ENCODE measurements around the gene DEPP1. TPM values are rescaled to one million over a fixed set of nuclear protein-coding genes. Genes with fewer than 3 reads are reported as not detected.
A peak's percentile ranks its signal among the peaks of the same experiment; 100 is the strongest.

Gene DEPP1
- total RNA-seq, 1 donor from 2014 or later = 309 TPM

DNA sequence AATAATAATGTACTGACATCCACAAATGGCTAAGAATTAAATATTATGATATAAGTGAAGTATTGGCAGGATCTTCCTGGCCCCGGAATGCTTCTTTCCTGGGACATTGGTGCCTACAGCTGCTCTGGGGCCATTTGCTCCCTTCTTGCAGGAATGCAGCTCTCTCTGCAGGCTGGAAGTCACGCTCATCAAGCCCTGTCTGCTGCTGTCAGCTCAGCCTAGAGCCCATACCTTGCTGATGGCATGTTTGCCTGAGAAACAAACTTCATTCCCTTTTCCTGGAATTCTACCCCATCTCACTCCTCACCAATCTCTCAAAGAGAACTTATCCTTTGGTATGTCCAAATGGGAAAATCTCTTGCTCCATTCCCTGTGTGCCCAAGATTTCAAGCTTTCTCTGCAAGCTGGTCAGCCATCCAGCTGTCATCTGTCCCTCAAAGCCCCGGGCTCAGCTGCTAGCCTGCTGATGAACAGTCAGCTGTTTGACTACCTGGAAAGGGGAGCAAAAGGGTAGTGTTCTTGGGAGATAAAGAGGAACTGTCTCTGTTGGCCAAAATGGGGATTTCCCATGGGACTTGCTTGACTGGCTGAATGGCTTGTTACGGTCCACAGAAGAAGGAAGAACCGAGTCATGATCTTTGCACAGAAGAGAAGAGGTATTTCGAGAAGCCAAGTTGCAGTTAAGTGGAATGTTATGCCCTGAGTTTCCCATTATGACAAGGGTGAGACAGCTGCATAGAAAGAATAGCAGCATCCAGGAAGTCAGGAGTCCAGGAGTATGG, 31.0 kb downstream of the DEPP1 start:
- Histone ChIP-seq H3K27me3 (no peaks in the 10 kb centered on the region), H3K4me1 (no peaks in the 10 kb centered on the region), H3K9me3 (peaks cover 0 to 12% of the 10 kb centered on the region in 2 donors), H3K27ac (no peak overlapping the region), H3K4me3 (no peak overlapping the region), H3K36me3 (no peaks in the 10 kb centered on the region)
- DNase-seq (ENCODE audit: low spot score in 2 of 2) = peak in 1 of 2 donors; percentile 53
- intact Hi-C loops (cut with DNase I) = no loop called here
- TF ChIP-seq, protein P1, sequence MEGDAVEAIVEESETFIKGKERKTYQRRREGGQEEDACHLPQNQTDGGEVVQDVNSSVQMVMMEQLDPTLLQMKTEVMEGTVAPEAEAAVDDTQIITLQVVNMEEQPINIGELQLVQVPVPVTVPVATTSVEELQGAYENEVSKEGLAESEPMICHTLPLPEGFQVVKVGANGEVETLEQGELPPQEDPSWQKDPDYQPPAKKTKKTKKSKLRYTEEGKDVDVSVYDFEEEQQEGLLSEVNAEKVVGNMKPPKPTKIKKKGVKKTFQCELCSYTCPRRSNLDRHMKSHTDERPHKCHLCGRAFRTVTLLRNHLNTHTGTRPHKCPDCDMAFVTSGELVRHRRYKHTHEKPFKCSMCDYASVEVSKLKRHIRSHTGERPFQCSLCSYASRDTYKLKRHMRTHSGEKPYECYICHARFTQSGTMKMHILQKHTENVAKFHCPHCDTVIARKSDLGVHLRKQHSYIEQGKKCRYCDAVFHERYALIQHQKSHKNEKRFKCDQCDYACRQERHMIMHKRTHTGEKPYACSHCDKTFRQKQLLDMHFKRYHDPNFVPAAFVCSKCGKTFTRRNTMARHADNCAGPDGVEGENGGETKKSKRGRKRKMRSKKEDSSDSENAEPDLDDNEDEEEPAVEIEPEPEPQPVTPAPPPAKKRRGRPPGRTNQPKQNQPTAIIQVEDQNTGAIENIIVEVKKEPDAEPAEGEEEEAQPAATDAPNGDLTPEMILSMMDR (IDR thresholded peaks at IDR 0.05) = no peak

DNA sequence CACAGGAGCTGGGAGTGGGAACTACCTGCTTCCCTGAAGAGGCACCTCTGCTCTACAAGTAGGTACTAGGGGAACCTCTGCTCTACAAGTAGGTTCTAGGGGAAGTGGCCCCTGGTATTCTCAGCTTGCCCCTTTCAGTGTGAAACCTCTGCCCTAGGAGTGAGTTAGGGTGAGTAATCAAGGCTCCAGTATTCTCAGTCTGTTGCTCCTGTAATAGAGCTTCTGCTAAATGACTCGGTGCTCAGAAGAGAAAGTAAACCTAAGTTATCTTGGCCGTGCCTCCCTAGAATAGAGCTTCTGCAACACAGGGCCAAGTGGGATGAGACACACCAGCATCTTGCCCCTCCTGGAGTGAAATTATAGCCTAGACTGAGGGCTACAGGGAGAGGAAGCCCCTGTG, 32.4 kb downstream of the DEPP1 start:
- Histone ChIP-seq H3K36me3 (no peaks in the 10 kb centered on the region), H3K4me1 (no peaks in the 10 kb centered on the region), H3K27ac (no peak overlapping the region), H3K9me3 (peaks cover 0 to 12% of the 10 kb centered on the region in 2 donors), H3K4me3 (no peak overlapping the region), H3K27me3 (no peaks in the 10 kb centered on the region)
- DNase-seq (ENCODE audit: low spot score in 2 of 2) = peak in 1 of 2 donors; percentile 42
- TF ChIP-seq, protein P1 (IDR thresholded peaks at IDR 0.05) = no peak
- intact Hi-C loops (cut with DNase I) = no loop called here

DNA sequence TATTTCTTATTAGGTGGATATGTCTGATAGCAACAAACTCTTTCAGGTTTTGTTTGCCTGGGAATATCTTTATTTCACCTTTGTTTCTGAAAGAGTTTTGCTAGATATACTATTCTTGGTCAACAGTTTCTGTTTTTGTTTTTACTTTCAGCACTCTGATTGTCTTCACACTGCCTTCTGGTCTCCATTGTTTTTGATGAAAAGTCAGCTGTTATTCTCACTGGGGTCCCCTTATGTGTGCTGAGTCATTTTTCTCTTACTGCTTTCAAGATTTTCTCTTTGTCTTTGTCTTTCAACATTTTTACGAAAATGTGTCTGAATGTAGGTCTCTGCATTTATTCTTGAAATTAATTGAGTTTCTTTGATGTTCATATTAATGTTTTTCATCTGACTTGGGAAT, 34.3 kb downstream of the DEPP1 start:
- Histone ChIP-seq H3K36me3 (no peaks in the 10 kb centered on the region), H3K4me1 (no peaks in the 10 kb centered on the region), H3K27me3 (no peaks in the 10 kb centered on the region), H3K27ac (no peak overlapping the region), H3K9me3 (peaks cover 0 to 12% of the 10 kb centered on the region in 2 donors), H3K4me3 (no peak overlapping the region)
- DNase-seq (ENCODE audit: low spot score in 2 of 2) = no peak
- TF ChIP-seq, protein P1 (IDR thresholded peaks at IDR 0.05) = no peak
- intact Hi-C loops (cut with DNase I) = no loop called here

DNA sequence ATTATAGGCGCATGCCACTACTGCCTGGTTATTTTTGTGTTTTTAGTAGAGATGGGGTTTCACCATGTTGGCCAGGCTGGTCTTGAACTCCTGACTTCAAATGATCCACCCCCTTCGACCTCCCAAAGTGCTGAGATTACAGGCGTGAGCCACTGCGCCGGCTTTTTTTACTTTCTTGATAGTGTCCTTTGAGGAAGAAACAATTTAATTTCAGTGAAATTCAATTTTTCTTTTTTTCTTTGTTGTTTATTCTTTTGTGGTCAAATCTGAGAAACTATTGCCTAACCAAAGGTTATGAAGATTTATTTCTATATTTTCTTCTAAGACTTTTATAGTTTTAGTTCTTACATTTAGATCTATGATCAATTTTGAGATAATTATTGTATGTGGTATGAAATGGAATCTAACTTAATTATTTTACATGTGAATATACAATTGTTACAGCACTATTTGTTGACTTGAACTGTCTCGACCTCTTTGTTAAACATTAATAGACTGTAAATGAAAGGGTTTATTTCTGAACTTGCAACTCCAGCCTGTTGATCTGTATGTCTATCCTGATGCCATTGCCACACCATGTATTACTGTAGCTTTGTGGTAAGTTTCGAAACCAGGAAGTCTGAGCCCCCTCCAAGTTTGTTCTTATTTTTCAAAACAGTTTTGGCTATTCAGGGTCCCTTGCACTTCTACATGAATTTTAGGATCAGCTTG, 38.8 kb downstream of the DEPP1 start:
- no peaks in the 10 kb centered on the region for H3K27me3 ChIP-seq
- peak in 1 of 2 donors; percentile 11 for DNase-seq (ENCODE audit: low spot score in 2 of 2)
- H3K9me3 ChIP-seq = peaks cover 0 to 10% of the 10 kb centered on the region in 2 donors
- no peaks in the 10 kb centered on the region for H3K36me3 ChIP-seq
- intact Hi-C loops (cut with DNase I) = loop anchor here (10.0 kb wide), 2 partner anchors 245 to 295 kb away; no protein-coding TSS in a partner anchor
- H3K4me1 ChIP-seq = peaks cover 4 to 9% of the 10 kb centered on the region in 2 donors
- TF ChIP-seq, protein P1 (IDR thresholded peaks at IDR 0.05) = no peak
- no peak overlapping the region for H3K27ac ChIP-seq
- no peak overlapping the region for H3K4me3 ChIP-seq

DNA sequence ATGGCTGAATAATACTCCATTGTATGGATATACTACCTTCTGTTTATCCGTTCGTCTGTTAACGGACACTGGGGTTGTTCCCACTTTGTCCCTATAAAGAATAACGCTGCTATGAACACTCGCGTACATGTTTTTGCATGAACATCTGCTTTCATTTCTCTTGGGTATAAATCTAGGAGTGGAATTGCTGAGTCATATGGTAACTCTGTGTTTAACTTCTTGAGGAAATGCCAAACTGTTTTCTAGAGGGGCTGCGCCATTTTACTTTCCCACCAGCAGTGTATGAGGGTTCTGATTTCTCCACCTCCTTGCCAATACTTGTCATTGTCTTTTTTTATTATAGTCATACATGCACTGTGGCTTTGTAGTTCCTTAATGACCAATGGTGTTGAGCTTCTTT, 39.7 kb downstream of the DEPP1 start:
- TF ChIP-seq, protein P1 (IDR thresholded peaks at IDR 0.05) = no peak
- peak in 1 of 2 donors; percentile 4 for DNase-seq (ENCODE audit: low spot score in 2 of 2)
- H3K27me3 ChIP-seq = no peaks in the 10 kb centered on the region
- intact Hi-C loops (cut with DNase I) = loop anchor here (10.0 kb wide), 2 partner anchors 246 to 296 kb away; no protein-coding TSS in a partner anchor
- no peak overlapping the region for H3K27ac ChIP-seq
- peaks cover 0 to 1% of the 10 kb centered on the region in 2 donors for H3K9me3 ChIP-seq
- no peak overlapping the region for H3K4me3 ChIP-seq
- peaks cover 4 to 10% of the 10 kb centered on the region in 2 donors for H3K4me1 ChIP-seq
- no peaks in the 10 kb centered on the region for H3K36me3 ChIP-seq
